Endothelial cell of umbilical vein (primary cell): ENCODE measurements around the gene NLN. TPM values are rescaled to one million over a fixed set of nuclear protein-coding genes. Genes with fewer than 3 reads are reported as not detected.

Experiments used
- BruUV-seq: library from RNA; stranded (reverse); fragments of 400-500 nt; replicated peaks from 2 replicates; lab custom pipeline; 2021; lab: Mats Ljungman, UMichigan
- CTCF ChIA-PET: fragments of 300-600, 350-600 bp; sonication (Branson Sonifier 250); formaldehyde crosslinking; loops from one replicate; lab custom pipeline; 2021; ENCODE audit warnings: antibody characterized with exemption, inconsistent platforms; lab: Charles Lee
- POLR2A ChIA-PET: fragments of 300-600, 350-600 bp; sonication (Branson Sonifier 250); formaldehyde crosslinking; loops from one replicate; lab custom pipeline; 2021; ENCODE audit warnings: antibody characterized with exemption, inconsistent platforms; lab: Charles Lee
- DNase-seq: peaks from one replicate; pipeline ENCODE4 v3.0.0-alpha.2; 2011; ENCODE audit warnings: low read depth, low spot score
- FAIRE-seq: peaks from 2 replicates; lab custom pipeline; 2011; peaks lifted over from hg19 to GRCh38; lab: Jason Lieb, UNC
- H2AFZ ChIP-seq: 2 replicates; pipeline ENCODE4 v1.6.0; 2012; ENCODE audit warnings: low read depth, low read length, control low read depth, inconsistent platforms
- H3K27ac ChIP-seq: 2 replicates; pipeline ENCODE4 v1.5.1; 2011; ENCODE audit warnings: low read depth, mild to moderate bottlenecking, control low read depth, low read length, moderate library complexity; ENCODE audit not compliant: insufficient read depth
- H3K27me3 ChIP-seq, 2 experiments: 2 replicates each; pipeline versions ENCODE4 v1.6.0 to v1.6.1; 2011; ENCODE audit warnings: low read length in 2 of 2, mixed read lengths in 1 of 2; ENCODE audit not compliant: control insufficient read depth in 2 of 2, insufficient read depth in 2 of 2
- H3K36me3 ChIP-seq, 2 experiments: 2 replicates in 1 of 2; 3 replicates in 1 of 2; pipeline ENCODE4 v1.5.1; 2011; ENCODE audit warnings: low read length in 2 of 2, mild to moderate bottlenecking in 1 of 2, moderate library complexity in 1 of 2; ENCODE audit not compliant: control insufficient read depth in 2 of 2, insufficient read depth in 2 of 2; ENCODE audit errors: extremely low read depth in 1 of 2
- H3K4me1 ChIP-seq: 3 replicates; pipeline ENCODE4 v1.5.1; 2011; ENCODE audit warnings: mild to moderate bottlenecking, low read length; ENCODE audit not compliant: control insufficient read depth, insufficient read depth; ENCODE audit errors: extremely low read depth
- H3K4me2 ChIP-seq: 2 replicates; pipeline ENCODE4 v1.6.1; 2011; ENCODE audit warnings: low read length, control low read depth, mixed read lengths; ENCODE audit not compliant: insufficient read depth
- H3K4me3 ChIP-seq, 3 experiments: fragments of 200-600 bp in 1 of 3; sonication (generic), shearing (Covaris generic) in 1 of 3; replicated peaks in 1 of 3; 2 replicates each; pipeline ENCODE4 v1.5.1; 2011 to 2016; ENCODE audit warnings: control low read depth in 3 of 3, low read length in 3 of 3, mild to moderate bottlenecking in 2 of 3, inconsistent platforms in 1 of 3, low read depth in 1 of 3, moderate library complexity in 1 of 3; ENCODE audit not compliant: insufficient read depth in 1 of 3
- H3K79me2 ChIP-seq: 2 replicates; pipeline ENCODE4 v1.6.0; 2012; ENCODE audit warnings: low read length, inconsistent platforms; ENCODE audit not compliant: control insufficient read depth, insufficient read depth
- H3K9ac ChIP-seq: replicated peaks from 2 replicates; pipeline ENCODE3; 2011; ENCODE audit warnings: low read length, control low read depth; ENCODE audit not compliant: insufficient read depth; ENCODE audit errors: extremely low read depth
- H3K9me1 ChIP-seq: replicated peaks from 3 replicates; pipeline ENCODE4 v1.6.0; 2011; ENCODE audit warnings: mild to moderate bottlenecking, low read length; ENCODE audit not compliant: control insufficient read depth, insufficient read depth; ENCODE audit errors: extremely low read depth
- H3K9me3 ChIP-seq: replicated peaks from 2 replicates; pipeline ENCODE4 v1.5.1; 2012; ENCODE audit warnings: low read length, inconsistent platforms; ENCODE audit not compliant: control insufficient read depth, insufficient read depth
- H4K20me1 ChIP-seq: replicated peaks from 2 replicates; pipeline ENCODE3; 2011; ENCODE audit warnings: mild to moderate bottlenecking, low read length; ENCODE audit not compliant: control insufficient read depth, insufficient read depth; ENCODE audit errors: extremely low read depth
- EZH2 ChIP-seq: IDR thresholded peaks from 2 replicates; pipeline ENCODE4 v1.6.1; 2012; ENCODE audit warnings: borderline replicate concordance, low read depth, mild to moderate bottlenecking, moderate library complexity, low read length, inconsistent platforms; ENCODE audit not compliant: severe bottlenecking
- FOS ChIP-seq: IDR thresholded peaks from 2 replicates; pipeline ENCODE4 v1.6.1; 2011; ENCODE audit warnings: mild to moderate bottlenecking, low read length, moderate library complexity, borderline replicate concordance; ENCODE audit not compliant: insufficient read depth
- GATA2 ChIP-seq: IDR thresholded peaks from 2 replicates; pipeline ENCODE4 v1.7.0; 2011; ENCODE audit warnings: low read depth, mild to moderate bottlenecking, moderate library complexity, mixed read lengths, low read length; ENCODE audit not compliant: insufficient read length, insufficient read depth
- JUN ChIP-seq: IDR thresholded peaks from 2 replicates; pipeline ENCODE4 v1.6.1; 2011; ENCODE audit warnings: borderline replicate concordance, low read depth; ENCODE audit not compliant: insufficient read length, insufficient read depth
- MYC ChIP-seq: IDR thresholded peaks from one replicate; pipeline ENCODE4 v1.6.1; 2011; ENCODE audit warnings: mild to moderate bottlenecking, low read depth, low read length
- POLR2A ChIP-seq: IDR thresholded peaks from 2 replicates; pipeline ENCODE4 v1.6.1; 2012; ENCODE audit warnings: low read depth, mild to moderate bottlenecking, control low read depth, low read length
- POLR2AphosphoS5 ChIP-seq: IDR thresholded peaks from 2 replicates; pipeline ENCODE4 v1.6.1; 2012; ENCODE audit warnings: low read depth, mild to moderate bottlenecking, control low read depth, low read length, moderate library complexity; ENCODE audit not compliant: insufficient read depth
- dilution Hi-C: fragments of 300-500 bp; cut with MboI; formaldehyde crosslinking; loops from one replicate; pipeline ENCODE4 v1.15.0; 2019; ENCODE audit warnings: low sequenced_read_pairs; ENCODE audit not compliant: extremely low pct_ligation_motif_present
- intact Hi-C: fragments of 100-400 bp; cut with micrococcal nuclease; formaldehyde crosslinking; loops from one replicate; pipeline ENCODE4 v1.10.0; 2022
- polyA plus RNA-seq, 4 experiments: library from polyadenylated mRNA; depleted of rRNA in 3 of 4; stranded (reverse) in 3 of 4; unstranded in 1 of 4; fragments of >200 nt; gene quantifications; 2 replicates each; pipeline versions ENCODE4 v1.2.1 to v1.2.3, GENCODE V29; 2011 to 2012; ENCODE audit warnings: missing spikeins in 1 of 4
- total RNA-seq: library from RNA; stranded (reverse); gene quantifications from 2 replicates; pipeline ENCODE4 v1.2.3, GENCODE V29; 2021
- TF ChIP-seq, protein P1 (sequence below): IDR thresholded peaks from 2 replicates; pipeline ENCODE4 v1.6.1; 2011; ENCODE audit not compliant: insufficient read depth, insufficient read length
- TF ChIP-seq, protein P2 (sequence below), 2 donors: IDR thresholded peaks; 1 replicate in 1 of 2; 2 replicates in 1 of 2; pipeline ENCODE4 v1.5.1; 2011; ENCODE audit warnings: low read length in 2 of 2, mild to moderate bottlenecking in 2 of 2, moderate library complexity in 2 of 2, control low read depth in 1 of 2, inconsistent platforms in 1 of 2, low read depth in 1 of 2; ENCODE audit not compliant: insufficient read depth in 1 of 2; ENCODE audit errors: extremely low read depth in 1 of 2

Gene NLN
- total and polyA plus RNA-seq, 2 donors (not counting 3 experiments of a cell fraction or from before 2014, with no cell fraction given), result 14.2 to 63.3 TPM

DNA sequence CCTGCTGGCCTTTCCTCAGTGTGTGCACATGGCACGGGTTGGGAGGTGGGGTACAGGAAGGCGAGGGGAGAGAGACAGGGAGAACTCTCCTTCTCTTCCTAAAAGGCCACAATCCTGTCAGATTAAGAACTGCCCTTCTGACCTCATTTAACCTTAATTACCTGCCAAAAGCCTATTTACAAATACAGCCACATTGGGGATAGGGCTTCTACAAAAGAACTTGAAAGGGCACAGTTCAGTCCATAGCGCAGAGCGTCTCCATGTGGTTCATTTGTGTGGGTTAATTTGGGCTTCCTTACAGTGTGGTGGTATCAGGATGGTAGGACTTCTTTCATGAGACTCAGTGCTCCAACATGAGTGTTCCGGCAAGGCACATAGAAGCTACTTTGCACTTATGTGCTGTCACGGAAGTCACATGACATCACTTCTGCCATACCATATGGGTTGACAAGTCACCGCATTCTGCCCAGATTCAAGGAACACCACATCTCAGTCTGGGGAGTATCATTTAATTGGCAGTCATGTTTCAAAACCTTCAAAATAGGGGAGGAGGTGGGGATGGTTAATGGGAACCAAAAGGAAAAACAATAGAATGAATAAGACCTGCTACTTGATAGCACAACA lies 46.8 kb downstream of the NLN start:
- H2AFZ ChIP-seq, result no peak overlapping the region
- no peaks in the 10 kb centered on the region for H3K27me3 ChIP-seq
- intact Hi-C loops, result loop anchor here (2.0 to 10.0 kb wide), 2 partner anchors 158 to 376 kb away; partner anchors contain the start of genes ERBIN and SREK1
- FAIRE-seq, result no peak
- TF ChIP-seq, protein P1, sequence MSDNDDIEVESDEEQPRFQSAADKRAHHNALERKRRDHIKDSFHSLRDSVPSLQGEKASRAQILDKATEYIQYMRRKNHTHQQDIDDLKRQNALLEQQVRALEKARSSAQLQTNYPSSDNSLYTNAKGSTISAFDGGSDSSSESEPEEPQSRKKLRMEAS, result no peak
- TF ChIP-seq GATA2, result no peak
- TF ChIP-seq EZH2, result no peak
- no peak for TF ChIP-seq JUN
- no peak for TF ChIP-seq POLR2AphosphoS5
- TF ChIP-seq MYC, result no peak
- no TSS peak for BruUV-seq
- no peak overlapping the region for H3K4me2 ChIP-seq
- CTCF ChIA-PET, result interaction anchor here (1.0 kb wide), 2 partner anchors 9 to 46 kb away, joined by 3 read pairs; no protein-coding TSS in a partner anchor
- H3K9ac ChIP-seq, result no peak overlapping the region
- no peaks in the 10 kb centered on the region for H3K9me3 ChIP-seq
- no peaks in the 10 kb centered on the region for H4K20me1 ChIP-seq
- no peaks in the 10 kb centered on the region for H3K36me3 ChIP-seq
- POLR2A ChIA-PET, result no interaction called here
- peak; percentile 4 for DNase-seq
- no peak overlapping the region for H3K4me3 ChIP-seq
- no peaks in the 10 kb centered on the region for H3K9me1 ChIP-seq
- dilution Hi-C loops, result no loop called here
- H3K27ac ChIP-seq, result peak overlapping the region; percentile 8
- no peaks in the 10 kb centered on the region for H3K79me2 ChIP-seq
- peaks cover 12% of the 10 kb centered on the region for H3K4me1 ChIP-seq

DNA sequence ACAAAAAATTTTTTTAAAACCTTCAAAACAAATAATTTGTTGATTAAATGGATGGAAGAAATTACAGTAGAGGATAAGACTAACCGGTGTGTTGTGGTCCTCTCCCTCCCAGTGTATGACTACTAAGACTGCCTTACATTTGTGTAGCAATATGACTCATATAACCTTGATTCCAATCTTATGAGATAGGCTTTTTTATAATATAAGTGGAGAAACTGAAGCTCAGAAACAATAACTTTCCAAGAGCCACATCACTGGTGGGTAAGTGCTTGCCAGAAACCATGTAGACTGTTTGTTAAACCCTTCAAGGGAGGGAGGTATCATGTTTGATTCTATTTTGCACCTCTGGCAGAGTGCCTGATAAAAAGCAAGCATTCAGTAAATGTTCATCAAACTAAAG lies 47.5 kb downstream of the NLN start:
- BruUV-seq, result TSS peak; percentile 15
- CTCF ChIA-PET, result interaction anchor here (0.7 to 1.5 kb wide), 4 partner anchors 9 to 60 kb away, joined by 3 read pairs; no protein-coding TSS in a partner anchor
- Histone ChIP-seq H2AFZ (no peak overlapping the region), H3K79me2 (no peaks in the 10 kb centered on the region), H3K36me3 (no peaks in the 10 kb centered on the region), H3K9ac (no peak overlapping the region), H3K27ac (peak overlapping the region; percentile 35), H3K4me2 (no peak overlapping the region), H3K27me3 (no peaks in the 10 kb centered on the region), H4K20me1 (no peaks in the 10 kb centered on the region), H3K4me3 (no peak overlapping the region), H3K9me3 (no peaks in the 10 kb centered on the region), H3K9me1 (no peaks in the 10 kb centered on the region), H3K4me1 (peaks cover 12% of the 10 kb centered on the region)
- POLR2A ChIA-PET, result no interaction called here
- peak; percentile 74 for DNase-seq
- intact Hi-C loops (loop anchor here (2.0 to 10.0 kb wide), 2 partner anchors 157 to 375 kb away; partner anchors contain the start of genes ERBIN and SREK1), dilution Hi-C loops (no loop called here)
- FAIRE-seq, result peak; percentile 55
- TF ChIP-seq POLR2AphosphoS5 (no peak), MYC (no peak), POLR2A (no peak), EZH2 (no peak), GATA2 (peak; percentile 23), JUN (peak; percentile 77), FOS (peak; percentile 65)
- TF ChIP-seq, protein P2, sequence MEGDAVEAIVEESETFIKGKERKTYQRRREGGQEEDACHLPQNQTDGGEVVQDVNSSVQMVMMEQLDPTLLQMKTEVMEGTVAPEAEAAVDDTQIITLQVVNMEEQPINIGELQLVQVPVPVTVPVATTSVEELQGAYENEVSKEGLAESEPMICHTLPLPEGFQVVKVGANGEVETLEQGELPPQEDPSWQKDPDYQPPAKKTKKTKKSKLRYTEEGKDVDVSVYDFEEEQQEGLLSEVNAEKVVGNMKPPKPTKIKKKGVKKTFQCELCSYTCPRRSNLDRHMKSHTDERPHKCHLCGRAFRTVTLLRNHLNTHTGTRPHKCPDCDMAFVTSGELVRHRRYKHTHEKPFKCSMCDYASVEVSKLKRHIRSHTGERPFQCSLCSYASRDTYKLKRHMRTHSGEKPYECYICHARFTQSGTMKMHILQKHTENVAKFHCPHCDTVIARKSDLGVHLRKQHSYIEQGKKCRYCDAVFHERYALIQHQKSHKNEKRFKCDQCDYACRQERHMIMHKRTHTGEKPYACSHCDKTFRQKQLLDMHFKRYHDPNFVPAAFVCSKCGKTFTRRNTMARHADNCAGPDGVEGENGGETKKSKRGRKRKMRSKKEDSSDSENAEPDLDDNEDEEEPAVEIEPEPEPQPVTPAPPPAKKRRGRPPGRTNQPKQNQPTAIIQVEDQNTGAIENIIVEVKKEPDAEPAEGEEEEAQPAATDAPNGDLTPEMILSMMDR (IDR thresholded peaks at IDR 0.05; ENCODE audit: extremely low read depth in 1 of 2, insufficient read depth in 1 of 2, low read depth in 1 of 2, low read length in 2 of 2), result no peak
- TF ChIP-seq, protein P1, result no peak
